Measurements from ENCODE around the gene TIMM17A. TPM values are rescaled to one million over a fixed set of nuclear protein-coding genes. Genes with fewer than 3 reads are reported as not detected.

The TIMM17A gene
- total RNA-seq, 1 donor from 2014 or later: 50.5 TPM

GRCh38 chr1:201911826-201912571 is 43.3 kb upstream of the TIMM17A start:
- H3K9ac ChIP-seq: no peak overlapping the region
- peaks cover 10% of the 10 kb centered on the region for H3K4me1 ChIP-seq
- H3K27me3 Mint-ChIP-seq (ENCODE audit: insufficient read depth, low read depth): peaks cover 16% of the 10 kb centered on the region
- no peaks in the 10 kb centered on the region for H3K9me3 Mint-ChIP-seq
- no peak overlapping the region for H3K4me3 Mint-ChIP-seq
- H3K36me3 Mint-ChIP-seq: no peaks in the 10 kb centered on the region
- H3K36me3 ChIP-seq: no peaks in the 10 kb centered on the region
- H3K4me3 ChIP-seq: no peak overlapping the region
- H3K27ac Mint-ChIP-seq: peak overlapping the region; percentile 57
- peak overlapping the region; percentile 55 for H3K4me2 ChIP-seq
- no peak overlapping the region for H2AFZ ChIP-seq (replicated peaks)
- no peak overlapping the region for H3K27ac ChIP-seq
- H3K79me2 ChIP-seq (ENCODE audit: low read depth): no peaks in the 10 kb centered on the region
- TF ChIP-seq, protein P1, sequence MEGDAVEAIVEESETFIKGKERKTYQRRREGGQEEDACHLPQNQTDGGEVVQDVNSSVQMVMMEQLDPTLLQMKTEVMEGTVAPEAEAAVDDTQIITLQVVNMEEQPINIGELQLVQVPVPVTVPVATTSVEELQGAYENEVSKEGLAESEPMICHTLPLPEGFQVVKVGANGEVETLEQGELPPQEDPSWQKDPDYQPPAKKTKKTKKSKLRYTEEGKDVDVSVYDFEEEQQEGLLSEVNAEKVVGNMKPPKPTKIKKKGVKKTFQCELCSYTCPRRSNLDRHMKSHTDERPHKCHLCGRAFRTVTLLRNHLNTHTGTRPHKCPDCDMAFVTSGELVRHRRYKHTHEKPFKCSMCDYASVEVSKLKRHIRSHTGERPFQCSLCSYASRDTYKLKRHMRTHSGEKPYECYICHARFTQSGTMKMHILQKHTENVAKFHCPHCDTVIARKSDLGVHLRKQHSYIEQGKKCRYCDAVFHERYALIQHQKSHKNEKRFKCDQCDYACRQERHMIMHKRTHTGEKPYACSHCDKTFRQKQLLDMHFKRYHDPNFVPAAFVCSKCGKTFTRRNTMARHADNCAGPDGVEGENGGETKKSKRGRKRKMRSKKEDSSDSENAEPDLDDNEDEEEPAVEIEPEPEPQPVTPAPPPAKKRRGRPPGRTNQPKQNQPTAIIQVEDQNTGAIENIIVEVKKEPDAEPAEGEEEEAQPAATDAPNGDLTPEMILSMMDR (IDR thresholded peaks at IDR 0.05): no peak
- TF ChIP-seq EZH2phosphoT487 (IDR thresholded peaks at IDR 0.05) (no peak), EZH2 (IDR thresholded peaks at IDR 0.05) (no peak)
- peak; percentile 48 for DNase-seq (ENCODE audit: low spot score)
- no peaks in the 10 kb centered on the region for H3K27me3 ChIP-seq
- no peaks in the 10 kb centered on the region for H3K9me3 ChIP-seq (ENCODE audit: low read depth)
- H4K20me1 ChIP-seq (ENCODE audit: low read depth): no peaks in the 10 kb centered on the region
- peaks cover 24% of the 10 kb centered on the region for H3F3A ChIP-seq (ENCODE audit: low read depth)
- peaks cover 20% of the 10 kb centered on the region for H3K4me1 Mint-ChIP-seq

GRCh38 chr1:201912832-201913231 is 42.5 kb upstream of the TIMM17A start:
- H2AFZ ChIP-seq (replicated peaks): no peak overlapping the region
- H3K9me3 ChIP-seq (ENCODE audit: low read depth): no peaks in the 10 kb centered on the region
- TF ChIP-seq, protein P1 (IDR thresholded peaks at IDR 0.05): no peak
- TF ChIP-seq EZH2 (IDR thresholded peaks at IDR 0.05) (no peak), EZH2phosphoT487 (IDR thresholded peaks at IDR 0.05) (no peak)
- no peak overlapping the region for H3K9ac ChIP-seq
- Mint-ChIP-seq H3K27me3 (ENCODE audit: insufficient read depth, low read depth) (peaks cover 16% of the 10 kb centered on the region), H3K36me3 (no peaks in the 10 kb centered on the region), H3K4me3 (no peak overlapping the region), H3K9me3 (no peaks in the 10 kb centered on the region), H3K4me1 (peaks cover 23% of the 10 kb centered on the region), H3K27ac (peak overlapping the region; percentile 58)
- H3K4me1 ChIP-seq: peaks cover 10% of the 10 kb centered on the region
- H3F3A ChIP-seq (ENCODE audit: low read depth): peaks cover 24% of the 10 kb centered on the region
- no peak overlapping the region for H3K27ac ChIP-seq
- no peak for DNase-seq (ENCODE audit: low spot score)
- H3K36me3 ChIP-seq: no peaks in the 10 kb centered on the region
- no peaks in the 10 kb centered on the region for H3K27me3 ChIP-seq
- no peak overlapping the region for H3K4me2 ChIP-seq
- H4K20me1 ChIP-seq (ENCODE audit: low read depth): no peaks in the 10 kb centered on the region
- no peak overlapping the region for H3K4me3 ChIP-seq
- no peaks in the 10 kb centered on the region for H3K79me2 ChIP-seq (ENCODE audit: low read depth)

- H3K9ac ChIP-seq: no peak overlapping the region
- H4K20me1 ChIP-seq (ENCODE audit: low read depth): no peaks in the 10 kb centered on the region
- no peak overlapping the region for H3K4me2 ChIP-seq
- H3K36me3 Mint-ChIP-seq: no peaks in the 10 kb centered on the region
- no peak for DNase-seq (ENCODE audit: low spot score)
- no peaks in the 10 kb centered on the region for H3K9me3 ChIP-seq (ENCODE audit: low read depth)
- no peaks in the 10 kb centered on the region for H3K27me3 ChIP-seq
- H3F3A ChIP-seq (ENCODE audit: low read depth): peaks cover 24% of the 10 kb centered on the region
- H3K27ac ChIP-seq: no peak overlapping the region
- peaks cover 16% of the 10 kb centered on the region for H3K27me3 Mint-ChIP-seq (ENCODE audit: insufficient read depth, low read depth)
- H3K36me3 ChIP-seq: no peaks in the 10 kb centered on the region
- no peaks in the 10 kb centered on the region for H3K79me2 ChIP-seq (ENCODE audit: low read depth)
- H2AFZ ChIP-seq (replicated peaks): no peak overlapping the region
- TF ChIP-seq EZH2 (IDR thresholded peaks at IDR 0.05) (no peak), EZH2phosphoT487 (IDR thresholded peaks at IDR 0.05) (no peak)
- TF ChIP-seq, protein P1 (IDR thresholded peaks at IDR 0.05): no peak
- no peak overlapping the region for H3K4me3 Mint-ChIP-seq
- H3K4me1 ChIP-seq: peaks cover 10% of the 10 kb centered on the region
- no peaks in the 10 kb centered on the region for H3K9me3 Mint-ChIP-seq
- H3K4me1 Mint-ChIP-seq: peaks cover 32% of the 10 kb centered on the region
- H3K4me3 ChIP-seq: no peak overlapping the region
- H3K27ac Mint-ChIP-seq: no peak overlapping the region
Measured at GRCh38 chr1:201914456-201915235, 40.7 kb upstream of the TIMM17A start.

Data from neural progenitor cell (in vitro differentiated cells).